ENCODE data around the gene KCNAB2.

Gene KCNAB2

GRCh38 chr1:6033986-6034749 is 11.5 kb upstream of the KCNAB2 start:
- DNase-seq = no peak

GRCh38 chr1:6034750-6035096 is 11.0 kb upstream of the KCNAB2 start:
- DNase-seq = no peak

- no peak for DNase-seq
Measured at GRCh38 chr1:6035303-6035702, 10.4 kb upstream of the KCNAB2 start.

- DNase-seq = no peak
Measured at GRCh38 chr1:6035719-6036118, 10.0 kb upstream of the KCNAB2 start.

- DNase-seq = no peak
Measured at GRCh38 chr1:6037338-6037762, 8.3 kb upstream of the KCNAB2 start.

- DNase-seq = no peak
Measured at GRCh38 chr1:6038603-6039002, 7.1 kb upstream of the KCNAB2 start.

- no peak for DNase-seq
Measured at GRCh38 chr1:6039031-6039430, 6.7 kb upstream of the KCNAB2 start.

GRCh38 chr1:6040444-6040843 is 5.2 kb upstream of the KCNAB2 start:
- no peak for DNase-seq

GRCh38 chr1:6040861-6041415 is 4.8 kb upstream of the KCNAB2 start:
- DNase-seq = no peak

GRCh38 chr1:6041432-6042062 is 4.1 kb upstream of the KCNAB2 start:
- DNase-seq = no peak

- no peak for DNase-seq
Measured at GRCh38 chr1:6043561-6043960, 2.1 kb upstream of the KCNAB2 start.

- no peak for DNase-seq
Measured at GRCh38 chr1:6044481-6045109, 1.1 kb upstream of the KCNAB2 start.

- DNase-seq = no peak
Measured at GRCh38 chr1:6045110-6045502, 582 bp upstream of the KCNAB2 start.

GRCh38 chr1:6046279-6046678 is 591 bp downstream of the KCNAB2 start:
- no peak for DNase-seq

- DNase-seq = no peak
Measured at GRCh38 chr1:6048179-6048867, 2.6 kb downstream of the KCNAB2 start.

- no peak for DNase-seq
Measured at GRCh38 chr1:6049419-6049818, 3.7 kb downstream of the KCNAB2 start.

GRCh38 chr1:6051423-6051822 is 5.7 kb downstream of the KCNAB2 start:
- DNase-seq = no peak

- peak; percentile 46 for DNase-seq
Measured at GRCh38 chr1:6052543-6053205, 7.0 kb downstream of the KCNAB2 start.

GRCh38 chr1:6053206-6053546 is 7.5 kb downstream of the KCNAB2 start:
- DNase-seq = no peak

- no peak for DNase-seq
Measured at GRCh38 chr1:6054596-6054995, 8.9 kb downstream of the KCNAB2 start.

GRCh38 chr1:6056572-6056948 is 10.9 kb downstream of the KCNAB2 start:
- DNase-seq = no peak

- DNase-seq = no peak
Measured at GRCh38 chr1:6057170-6057845, 11.6 kb downstream of the KCNAB2 start.

Measured in activated gamma-delta T cell treated with Interleukin-2 at 50 U/mL for 16 hours (primary cell).